HAP-1 (cell line): ENCODE results near the gene FNBP1L.

ENCODE experiments used
- DNase-seq, 2 experiments: peaks; one replicate each; pipeline ENCODE4 v3.0.0-alpha.2; 2016 to 2020; ENCODE audit warnings: low spot score in 2 of 2
- H3K27me3 ChIP-seq: fragments of 250-450 bp; sonication (Bioruptor Pico); 2 replicates; pipeline ENCODE4 v1.5.1; 2020; ENCODE audit warnings: low read depth, mild to moderate bottlenecking, moderate library complexity
- H3K36me3 ChIP-seq: fragments of 250-450 bp; sonication (Bioruptor Pico); replicated peaks from 2 replicates; pipeline ENCODE4 v1.5.1; 2020; ENCODE audit warnings: mild to moderate bottlenecking
- H3K4me1 ChIP-seq: fragments of 250-450 bp; sonication (Bioruptor Pico); 2 replicates; pipeline ENCODE4 v1.5.1; 2020; ENCODE audit warnings: mild to moderate bottlenecking
- H3K4me3 ChIP-seq: fragments of 250-450 bp; sonication (Bioruptor Pico); 2 replicates; pipeline ENCODE4 v1.5.1; 2020; ENCODE audit warnings: mild to moderate bottlenecking, moderate library complexity
- H3K9me3 ChIP-seq: fragments of 250-450 bp; sonication (Bioruptor Pico); 2 replicates; pipeline ENCODE4 v1.5.1; 2020; ENCODE audit warnings: mild to moderate bottlenecking, moderate library complexity
- in situ Hi-C: fragments of 300-500 bp; cut with MboI; formaldehyde crosslinking; loops from 3 replicates; pipeline ENCODE4 v1.14.3; 2020; ENCODE audit warnings: low sequenced_read_pairs, inconsistent platforms, mixed read lengths

FNBP1L gene

DNA sequence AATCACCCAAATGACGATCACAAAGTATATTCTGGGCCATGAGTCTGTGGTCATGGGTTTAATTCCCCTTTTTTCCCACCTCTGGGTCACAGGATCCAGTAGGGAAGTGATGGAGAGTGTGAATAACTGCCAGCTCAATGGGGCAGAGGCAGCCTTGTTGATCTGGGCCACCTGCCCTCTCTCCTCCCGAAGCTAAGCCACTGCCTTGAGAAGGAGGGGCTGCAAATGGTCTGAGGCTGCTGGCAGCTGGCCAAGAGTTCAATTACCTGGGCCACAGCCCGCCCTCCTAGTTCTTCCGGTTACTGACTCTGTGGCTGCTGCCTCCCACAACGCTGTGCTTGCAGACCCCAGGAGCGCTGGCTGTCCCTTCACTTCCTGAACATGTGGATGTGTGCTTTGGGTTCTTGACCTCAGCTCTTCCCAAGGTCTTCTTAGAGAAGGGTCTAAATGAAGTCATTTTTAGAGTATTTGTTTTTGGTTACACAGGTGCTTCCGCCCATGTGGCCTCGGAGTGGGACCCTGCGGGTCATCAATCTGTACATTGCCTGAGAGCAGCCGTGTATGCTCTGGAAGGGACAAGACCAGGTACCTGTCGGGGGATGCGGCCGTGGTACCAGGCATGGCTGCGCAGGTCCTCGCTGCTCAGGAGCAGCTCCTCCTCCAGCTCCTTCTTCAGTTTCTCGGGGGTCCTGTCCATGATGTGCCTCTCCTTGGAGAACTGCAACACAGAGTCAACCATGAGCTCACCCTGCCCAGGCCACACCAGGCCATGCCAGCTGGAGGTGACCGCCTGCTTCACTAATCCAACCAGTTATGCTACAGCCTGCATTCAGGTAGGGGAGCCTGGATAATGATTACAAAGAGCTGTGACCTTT, 144.0 kb downstream of the FNBP1L start:
- H3K36me3 ChIP-seq = no peaks in the 10 kb centered on the region
- in situ Hi-C loops = no loop called here
- no peaks in the 10 kb centered on the region for H3K4me1 ChIP-seq
- H3K27me3 ChIP-seq = no peaks in the 10 kb centered on the region
- H3K4me3 ChIP-seq = no peak overlapping the region
- no peaks in the 10 kb centered on the region for H3K9me3 ChIP-seq
- DNase-seq = peak in 1 of 2 experiments; percentile 32

DNA sequence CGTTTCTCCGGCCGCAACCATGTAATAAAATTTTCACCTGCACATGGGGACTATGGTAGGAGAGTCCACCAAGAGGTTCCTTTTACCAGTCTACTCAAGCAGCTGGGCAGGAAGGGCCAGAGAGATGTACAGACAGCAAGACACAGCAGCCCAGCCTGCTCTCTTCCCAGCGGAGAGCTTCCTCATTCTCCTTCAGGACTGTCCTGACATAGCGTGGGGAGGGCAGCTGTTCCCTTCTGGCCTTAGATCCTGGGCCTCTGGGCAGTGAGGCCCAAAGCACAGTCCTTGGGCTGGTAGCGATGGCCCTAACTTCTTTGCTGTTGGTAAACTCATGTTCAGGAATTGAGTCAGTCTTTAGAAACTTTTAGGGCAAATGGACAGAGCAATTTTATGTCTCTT, 144.6 kb downstream of the FNBP1L start:
- H3K4me1 ChIP-seq = no peaks in the 10 kb centered on the region
- in situ Hi-C loops = no loop called here

DNA sequence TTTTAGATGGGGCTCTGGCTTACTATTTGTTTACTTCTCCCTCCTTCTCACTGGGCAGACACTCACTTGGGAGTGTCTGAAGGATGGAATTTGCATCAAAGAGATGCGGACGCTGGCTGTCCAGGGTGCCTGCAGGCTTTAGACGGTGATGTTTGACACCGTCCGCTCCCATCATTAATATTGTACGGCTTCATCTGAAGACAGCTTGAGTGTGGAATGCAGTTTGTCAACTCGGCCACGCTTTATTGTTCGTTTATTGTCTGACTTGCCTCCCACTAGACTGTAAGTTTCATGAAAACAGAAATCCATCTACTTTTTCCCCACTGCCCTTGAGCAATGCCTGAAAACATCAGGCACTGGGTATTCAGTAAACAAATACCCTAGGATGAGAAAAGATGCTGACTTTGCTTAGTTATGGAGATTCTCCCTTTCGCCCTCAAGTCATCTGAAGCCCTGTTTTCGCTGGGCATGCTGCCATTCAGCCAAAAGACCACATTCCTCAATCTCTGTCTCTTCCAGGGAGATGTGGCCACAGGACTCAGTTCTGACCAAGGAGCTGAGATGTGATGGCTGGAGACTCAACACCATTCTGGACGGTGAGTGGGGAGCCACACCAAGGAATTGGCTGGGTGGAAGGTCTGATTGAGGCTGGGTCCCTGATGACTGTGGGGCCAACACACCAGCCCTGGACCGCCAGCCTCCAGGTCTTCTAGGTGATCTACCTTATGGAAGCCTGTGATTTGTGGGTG, 146.1 kb downstream of the FNBP1L start:
- in situ Hi-C loops = no loop called here
- Histone ChIP-seq H3K27me3 (no peaks in the 10 kb centered on the region), H3K4me1 (no peaks in the 10 kb centered on the region), H3K9me3 (no peaks in the 10 kb centered on the region), H3K36me3 (no peaks in the 10 kb centered on the region), H3K4me3 (no peak overlapping the region)
- no peak for DNase-seq

More for the DNA sequence above, 144.6 kb downstream of the FNBP1L start:
- H3K9me3 ChIP-seq = no peaks in the 10 kb centered on the region
- H3K27me3 ChIP-seq = no peaks in the 10 kb centered on the region
- no peak for DNase-seq
- H3K36me3 ChIP-seq = no peaks in the 10 kb centered on the region
- H3K4me3 ChIP-seq = no peak overlapping the region

DNA sequence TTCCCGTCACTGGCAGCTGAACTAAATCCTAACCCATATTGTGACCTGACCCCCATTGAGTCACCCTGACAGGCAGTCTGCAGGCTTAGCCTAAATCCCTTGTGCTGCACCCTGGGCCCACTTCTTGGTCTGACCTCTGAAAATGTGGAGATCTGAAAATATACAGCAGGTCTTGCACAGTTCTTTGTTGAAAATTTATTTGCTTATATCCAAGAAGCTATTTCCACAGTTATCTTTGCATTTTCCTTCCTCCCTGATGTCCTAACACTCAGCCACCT, 146.6 kb downstream of the FNBP1L start:
- Histone ChIP-seq H3K4me1 (no peaks in the 10 kb centered on the region), H3K4me3 (no peak overlapping the region), H3K36me3 (no peaks in the 10 kb centered on the region), H3K27me3 (no peaks in the 10 kb centered on the region), H3K9me3 (no peaks in the 10 kb centered on the region)
- in situ Hi-C loops = no loop called here
- DNase-seq = no peak

DNA sequence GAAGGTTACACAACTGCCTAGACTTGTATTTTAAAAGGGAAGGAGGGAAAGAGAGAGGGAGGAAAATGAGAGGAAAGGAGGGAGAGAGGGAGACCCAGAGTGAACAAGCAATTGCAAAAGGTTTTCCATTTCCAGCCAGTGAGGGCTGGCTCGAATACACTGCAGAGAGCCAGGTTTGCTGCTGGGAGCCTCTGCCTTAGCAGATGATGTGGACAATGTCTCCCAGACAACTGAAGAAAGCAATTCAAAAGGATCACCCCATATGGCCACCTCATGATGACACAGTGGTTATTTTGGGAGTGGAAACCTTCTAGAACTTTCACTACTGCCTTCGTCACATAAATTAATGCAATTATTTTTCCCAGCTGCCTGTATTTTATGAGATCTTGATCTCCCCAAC, 147.3 kb downstream of the FNBP1L start:
- no peaks in the 10 kb centered on the region for H3K4me1 ChIP-seq
- in situ Hi-C loops = no loop called here
- no peak for DNase-seq
- no peak overlapping the region for H3K4me3 ChIP-seq
- H3K9me3 ChIP-seq = no peaks in the 10 kb centered on the region
- H3K27me3 ChIP-seq = no peaks in the 10 kb centered on the region
- no peaks in the 10 kb centered on the region for H3K36me3 ChIP-seq

DNA sequence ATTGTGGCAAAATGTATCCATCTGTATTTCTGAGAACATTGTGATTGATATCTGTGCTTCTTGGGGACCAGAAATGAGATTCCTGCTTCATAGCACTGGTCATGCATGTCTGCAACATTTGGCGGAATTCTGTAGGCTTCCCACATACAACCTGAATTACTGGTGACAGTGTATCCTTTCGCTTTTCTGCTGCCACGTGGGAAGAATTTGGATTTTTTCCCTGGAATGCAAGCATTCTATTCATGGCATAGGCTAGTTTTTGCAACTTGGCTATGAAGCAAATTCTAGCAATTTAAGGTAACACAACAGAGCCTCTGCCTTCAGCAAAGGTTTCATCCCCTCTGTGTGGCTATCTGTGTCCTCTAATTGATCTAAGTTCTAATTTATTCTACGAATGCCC, 147.8 kb downstream of the FNBP1L start:
- in situ Hi-C loops = no loop called here
- no peaks in the 10 kb centered on the region for H3K36me3 ChIP-seq
- DNase-seq = no peak
- no peaks in the 10 kb centered on the region for H3K4me1 ChIP-seq
- no peaks in the 10 kb centered on the region for H3K27me3 ChIP-seq
- no peaks in the 10 kb centered on the region for H3K9me3 ChIP-seq
- H3K4me3 ChIP-seq = no peak overlapping the region

DNA sequence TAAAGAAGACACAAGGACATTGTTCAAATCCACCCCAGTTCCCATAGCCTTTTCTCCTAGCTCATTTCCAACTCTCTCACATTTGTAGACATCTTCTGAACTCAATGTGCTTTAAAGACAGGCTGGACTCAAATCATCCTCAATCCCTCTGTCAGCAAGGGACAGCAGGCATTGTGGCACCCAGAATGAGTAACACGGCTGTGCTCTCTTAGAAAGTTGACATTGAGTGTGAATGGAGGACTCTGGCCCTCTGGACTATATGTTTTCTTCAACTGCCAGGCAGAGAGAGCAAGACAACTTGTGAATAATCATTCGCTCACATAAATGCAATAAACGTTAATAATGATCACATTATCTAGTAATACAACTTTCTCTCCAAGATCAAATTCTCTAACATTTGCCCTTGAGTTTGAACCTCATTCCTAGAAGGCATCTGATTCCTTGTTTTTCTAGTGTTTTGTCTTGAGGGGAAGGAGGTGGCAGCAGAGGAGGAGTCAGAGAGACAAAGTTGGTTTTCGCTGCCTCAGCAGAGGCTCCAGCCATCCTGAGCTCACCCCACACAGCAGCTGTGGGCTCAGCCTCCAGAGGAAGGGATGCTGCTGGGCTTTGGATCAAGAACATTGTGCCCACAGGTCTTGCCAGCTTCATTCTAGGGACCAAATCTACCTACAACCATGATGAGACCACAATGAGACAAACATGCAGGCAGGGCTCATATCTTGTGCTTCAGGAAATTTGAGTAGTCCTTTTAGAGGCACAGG, 148.6 kb downstream of the FNBP1L start:
- in situ Hi-C loops = no loop called here
- DNase-seq = no peak
- H3K4me1 ChIP-seq = no peaks in the 10 kb centered on the region

DNA sequence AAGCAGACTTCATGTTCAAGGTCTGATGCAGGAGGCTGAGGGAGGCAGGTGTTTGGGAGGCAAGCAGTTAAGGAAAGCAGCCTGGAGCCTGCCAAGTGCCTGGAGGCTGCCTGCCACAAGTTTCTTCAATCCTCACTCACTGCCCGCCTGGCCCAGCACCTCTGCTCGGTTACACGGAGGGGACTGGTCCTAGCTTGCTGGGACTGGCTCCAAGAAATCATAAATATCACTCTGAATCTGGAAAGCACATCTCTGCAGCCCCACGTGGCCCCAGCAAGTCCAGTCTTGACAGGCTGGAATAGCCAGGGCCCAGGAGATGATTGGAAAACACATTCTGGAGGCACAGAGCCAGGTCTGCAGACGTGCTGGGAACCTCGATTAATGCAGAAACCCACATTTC, 149.8 kb downstream of the FNBP1L start:
- no peaks in the 10 kb centered on the region for H3K27me3 ChIP-seq
- no peaks in the 10 kb centered on the region for H3K9me3 ChIP-seq
- no peaks in the 10 kb centered on the region for H3K36me3 ChIP-seq
- no peak overlapping the region for H3K4me3 ChIP-seq
- H3K4me1 ChIP-seq = no peaks in the 10 kb centered on the region
- no peak for DNase-seq
- in situ Hi-C loops = no loop called here

More for the DNA sequence above, 148.6 kb downstream of the FNBP1L start:
- no peaks in the 10 kb centered on the region for H3K36me3 ChIP-seq
- H3K9me3 ChIP-seq = no peaks in the 10 kb centered on the region
- H3K27me3 ChIP-seq = no peaks in the 10 kb centered on the region
- H3K4me3 ChIP-seq = no peak overlapping the region

DNA sequence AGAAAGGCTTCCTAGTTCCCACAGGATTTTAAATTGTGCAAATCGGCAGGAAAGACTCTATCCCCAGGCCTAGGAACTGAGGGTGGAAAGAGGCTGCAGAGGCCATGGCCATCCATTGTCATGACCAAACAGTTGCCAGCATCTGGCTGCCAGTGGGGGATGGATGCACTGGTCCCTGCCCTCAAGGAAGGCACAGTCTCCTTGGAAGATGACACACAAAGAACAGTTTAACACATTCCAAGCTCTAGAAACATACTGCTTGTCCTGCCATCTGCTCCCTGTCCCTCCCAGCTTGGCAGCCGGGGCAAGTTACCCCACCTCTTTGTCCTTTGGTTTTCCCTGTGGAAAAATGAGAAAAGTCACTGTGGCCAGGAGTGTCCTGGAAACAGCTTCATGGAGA, 150.5 kb downstream of the FNBP1L start:
- Histone ChIP-seq H3K36me3 (no peaks in the 10 kb centered on the region), H3K27me3 (no peaks in the 10 kb centered on the region), H3K4me3 (no peak overlapping the region), H3K4me1 (no peaks in the 10 kb centered on the region), H3K9me3 (no peaks in the 10 kb centered on the region)
- DNase-seq = no peak
- in situ Hi-C loops = no loop called here

DNA sequence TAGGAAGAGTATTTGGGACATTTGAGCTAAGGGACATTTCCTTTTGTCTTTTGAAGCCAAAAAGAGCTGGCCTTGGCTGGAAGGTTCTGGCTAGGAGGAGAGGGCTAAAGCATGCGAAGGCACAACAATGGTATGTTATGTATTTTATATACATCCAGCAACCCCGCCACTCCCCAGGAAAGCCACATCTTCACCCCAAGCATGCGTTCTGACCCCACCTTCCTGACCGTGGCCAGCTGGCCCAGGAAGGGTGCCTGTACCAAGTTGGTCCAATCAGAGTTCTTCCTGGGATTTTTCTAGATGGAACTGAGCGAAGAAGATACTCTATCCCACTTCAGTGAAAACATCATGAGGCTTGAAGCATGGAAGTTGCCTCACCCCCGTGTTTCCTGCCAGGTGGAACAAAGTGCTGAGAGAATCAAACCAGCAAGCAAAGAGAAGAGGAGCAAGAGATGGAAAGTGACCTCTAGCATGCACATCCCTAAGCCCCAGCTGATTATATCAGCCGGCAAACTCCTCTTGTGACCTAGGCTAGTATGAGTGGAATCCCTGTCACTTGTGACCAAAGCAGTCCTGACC, 151.0 kb downstream of the FNBP1L start:
- no peaks in the 10 kb centered on the region; the same call in 1 of the 2 replicates for H3K27me3 ChIP-seq
- no peak for DNase-seq
- H3K9me3 ChIP-seq = no peaks in the 10 kb centered on the region
- H3K36me3 ChIP-seq = no peaks in the 10 kb centered on the region
- no peaks in the 10 kb centered on the region for H3K4me1 ChIP-seq
- in situ Hi-C loops = no loop called here
- H3K4me3 ChIP-seq = no peak overlapping the region

DNA sequence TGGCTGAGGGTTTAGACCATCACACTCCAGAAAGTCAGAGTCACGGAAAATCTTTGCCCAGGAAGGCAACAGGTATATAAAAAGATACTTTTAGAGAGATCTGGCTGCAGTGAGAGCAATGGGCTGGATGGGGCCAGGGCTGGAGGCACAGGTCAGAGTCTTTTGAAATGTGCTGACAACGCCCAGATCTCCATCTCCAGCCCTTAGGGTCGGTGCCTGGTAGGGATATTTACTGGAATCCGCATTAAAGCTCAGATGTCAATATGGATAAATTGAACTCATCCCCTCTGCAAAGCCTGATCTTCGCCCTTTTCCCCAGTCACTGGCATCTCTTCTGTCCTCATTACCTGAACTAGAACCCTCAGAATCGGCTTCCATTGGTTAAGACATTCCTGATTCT, 151.6 kb downstream of the FNBP1L start:
- Histone ChIP-seq H3K4me3 (no peak overlapping the region), H3K4me1 (no peaks in the 10 kb centered on the region), H3K27me3 (no peaks in the 10 kb centered on the region; the same call in 1 of the 2 replicates), H3K36me3 (no peaks in the 10 kb centered on the region), H3K9me3 (no peaks in the 10 kb centered on the region)
- no peak for DNase-seq
- in situ Hi-C loops = no loop called here

DNA sequence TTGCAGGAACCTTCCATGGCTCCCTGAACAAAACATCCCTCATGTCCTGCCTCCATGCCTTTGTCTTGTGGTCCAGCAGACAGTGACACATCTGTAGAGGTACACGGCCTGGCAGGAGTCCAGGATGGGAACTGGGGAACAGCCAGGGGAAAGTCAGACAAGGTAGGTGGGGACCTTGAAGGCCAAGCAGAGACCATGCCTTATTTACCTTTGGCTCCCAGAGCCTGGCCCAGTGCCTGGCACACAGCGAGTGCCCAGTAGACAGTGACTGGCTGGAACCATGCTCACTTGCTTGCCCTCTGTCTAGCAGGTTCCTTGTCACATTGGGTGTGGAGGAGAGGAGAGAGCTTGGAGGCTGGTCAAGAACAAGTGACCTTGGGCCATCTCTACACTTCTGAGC, 152.7 kb downstream of the FNBP1L start:
- H3K4me3 ChIP-seq = no peak overlapping the region
- DNase-seq = no peak
- H3K9me3 ChIP-seq = no peaks in the 10 kb centered on the region
- H3K36me3 ChIP-seq = no peaks in the 10 kb centered on the region
- H3K27me3 ChIP-seq = no peaks in the 10 kb centered on the region; the same call in 1 of the 2 replicates
- H3K4me1 ChIP-seq = no peaks in the 10 kb centered on the region
- in situ Hi-C loops = loop anchor here (25.0 kb wide), 1 partner anchor 163 kb away; the partner anchor contains the start of gene FNBP1L

DNA sequence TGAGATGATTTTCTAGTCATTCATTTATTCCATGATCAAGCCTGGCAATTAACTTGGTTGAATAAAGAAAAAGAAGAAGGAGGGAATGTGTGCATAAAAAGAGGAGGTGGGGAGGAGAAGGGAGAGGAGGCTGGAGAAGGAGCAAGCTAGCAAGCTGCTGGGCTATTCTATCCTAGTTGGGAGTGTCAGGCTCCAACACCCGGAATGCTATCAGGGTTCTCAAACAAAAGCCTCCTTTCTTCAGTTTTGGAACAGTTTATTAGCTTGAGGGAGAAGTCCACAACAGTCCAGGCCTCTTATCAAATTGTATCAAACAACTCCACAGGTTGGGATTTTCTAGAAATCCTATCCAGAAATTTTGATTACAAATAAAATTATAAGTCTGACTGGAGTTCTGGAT, 153.8 kb downstream of the FNBP1L start:
- Histone ChIP-seq H3K36me3 (no peaks in the 10 kb centered on the region), H3K27me3 (no peaks in the 10 kb centered on the region; the same call in 1 of the 2 replicates), H3K4me1 (no peaks in the 10 kb centered on the region), H3K4me3 (no peak overlapping the region), H3K9me3 (no peaks in the 10 kb centered on the region)
- in situ Hi-C loops = loop anchor here (25.0 kb wide), 1 partner anchor 164 kb away; the partner anchor contains the start of gene FNBP1L
- no peak for DNase-seq
